Liver (tissue), 3 donors: ENCODE data around the gene CRYZL1.

Source experiments
- EGR1 ChIP-seq, 2 donors: IDR thresholded peaks; 2 replicates each; pipeline ENCODE4 v1.6.1; 2016 to 2018; ENCODE audit warnings: antibody characterized with exemption in 2 of 2, low read depth in 2 of 2
- FOXA1 ChIP-seq: IDR thresholded peaks from 2 replicates; pipeline ENCODE4 v1.6.1; 2016; ENCODE audit warnings: antibody characterized with exemption
- GABPA ChIP-seq, 2 donors: IDR thresholded peaks in 1 of 2; conservative IDR thresholded peaks in 1 of 2; 2 replicates each; pipeline ENCODE4 v1.6.1; 2016; ENCODE audit warnings: antibody characterized with exemption in 2 of 2, mild to moderate bottlenecking in 1 of 2, moderate library complexity in 1 of 2
- JUND ChIP-seq, 2 donors: IDR thresholded peaks; 2 replicates each; pipeline ENCODE4 v1.6.1; 2016; ENCODE audit warnings: antibody characterized with exemption in 2 of 2
- MAX ChIP-seq: IDR thresholded peaks from 2 replicates; pipeline ENCODE4 v1.6.1; 2016; ENCODE audit warnings: antibody characterized with exemption
- RXRA ChIP-seq, 2 donors: IDR thresholded peaks; 2 replicates each; pipeline ENCODE4 v1.6.1; 2017 to 2018; ENCODE audit warnings: antibody characterized with exemption in 2 of 2, mild to moderate bottlenecking in 1 of 2
- SP1 ChIP-seq: IDR thresholded peaks from 2 replicates; pipeline ENCODE4 v1.6.1; 2018; ENCODE audit warnings: antibody characterized with exemption, mild to moderate bottlenecking
- TAF1 ChIP-seq: conservative IDR thresholded peaks from 2 replicates; pipeline ENCODE4 v1.6.1; 2016; ENCODE audit warnings: antibody characterized with exemption, mild to moderate bottlenecking
- YY1 ChIP-seq: IDR thresholded peaks from 2 replicates; pipeline ENCODE4 v1.6.1; 2016; ENCODE audit warnings: antibody characterized with exemption, mild to moderate bottlenecking
- TF ChIP-seq, protein P1 (sequence below): fragments of 150-350 bp; IDR thresholded peaks from 2 replicates; pipeline ENCODE4 v1.5.1; 2017; ENCODE audit warnings: improper control_type of control experiment, low read depth, low read length; ENCODE audit not compliant: missing input control
- TF ChIP-seq, protein P2 (sequence below): IDR thresholded peaks from 2 replicates; pipeline ENCODE4 v1.6.1; 2016; ENCODE audit warnings: antibody characterized with exemption, mild to moderate bottlenecking
- TF ChIP-seq, protein P3 (sequence below): IDR thresholded peaks from 2 replicates; pipeline ENCODE4 v1.6.1; 2016; ENCODE audit warnings: antibody characterized with exemption
- donor health status: healthy.
- donor health status: healthy.

GRCh38 chr21:33682992-33683627 is 41.6 kb upstream of the CRYZL1 start:
- TF ChIP-seq, protein P1, sequence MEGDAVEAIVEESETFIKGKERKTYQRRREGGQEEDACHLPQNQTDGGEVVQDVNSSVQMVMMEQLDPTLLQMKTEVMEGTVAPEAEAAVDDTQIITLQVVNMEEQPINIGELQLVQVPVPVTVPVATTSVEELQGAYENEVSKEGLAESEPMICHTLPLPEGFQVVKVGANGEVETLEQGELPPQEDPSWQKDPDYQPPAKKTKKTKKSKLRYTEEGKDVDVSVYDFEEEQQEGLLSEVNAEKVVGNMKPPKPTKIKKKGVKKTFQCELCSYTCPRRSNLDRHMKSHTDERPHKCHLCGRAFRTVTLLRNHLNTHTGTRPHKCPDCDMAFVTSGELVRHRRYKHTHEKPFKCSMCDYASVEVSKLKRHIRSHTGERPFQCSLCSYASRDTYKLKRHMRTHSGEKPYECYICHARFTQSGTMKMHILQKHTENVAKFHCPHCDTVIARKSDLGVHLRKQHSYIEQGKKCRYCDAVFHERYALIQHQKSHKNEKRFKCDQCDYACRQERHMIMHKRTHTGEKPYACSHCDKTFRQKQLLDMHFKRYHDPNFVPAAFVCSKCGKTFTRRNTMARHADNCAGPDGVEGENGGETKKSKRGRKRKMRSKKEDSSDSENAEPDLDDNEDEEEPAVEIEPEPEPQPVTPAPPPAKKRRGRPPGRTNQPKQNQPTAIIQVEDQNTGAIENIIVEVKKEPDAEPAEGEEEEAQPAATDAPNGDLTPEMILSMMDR, result no peak
- no peak for TF ChIP-seq EGR1 (IDR thresholded peaks at IDR 0.05; ENCODE audit: low read depth in 2 of 2)
- no peak for TF ChIP-seq RXRA (IDR thresholded peaks at IDR 0.05)
- no peak for TF ChIP-seq TAF1
- no peak for TF ChIP-seq FOXA1
- TF ChIP-seq SP1, result no peak
- no peak for TF ChIP-seq GABPA (IDR thresholded peaks at IDR 0.05 in 1 of 2, conservative IDR thresholded peaks at IDR 0.05 in 1 of 2)
- no peak for TF ChIP-seq MAX
- TF ChIP-seq YY1, result no peak
- TF ChIP-seq JUND (IDR thresholded peaks at IDR 0.05), result no peak
- TF ChIP-seq, protein P2, sequence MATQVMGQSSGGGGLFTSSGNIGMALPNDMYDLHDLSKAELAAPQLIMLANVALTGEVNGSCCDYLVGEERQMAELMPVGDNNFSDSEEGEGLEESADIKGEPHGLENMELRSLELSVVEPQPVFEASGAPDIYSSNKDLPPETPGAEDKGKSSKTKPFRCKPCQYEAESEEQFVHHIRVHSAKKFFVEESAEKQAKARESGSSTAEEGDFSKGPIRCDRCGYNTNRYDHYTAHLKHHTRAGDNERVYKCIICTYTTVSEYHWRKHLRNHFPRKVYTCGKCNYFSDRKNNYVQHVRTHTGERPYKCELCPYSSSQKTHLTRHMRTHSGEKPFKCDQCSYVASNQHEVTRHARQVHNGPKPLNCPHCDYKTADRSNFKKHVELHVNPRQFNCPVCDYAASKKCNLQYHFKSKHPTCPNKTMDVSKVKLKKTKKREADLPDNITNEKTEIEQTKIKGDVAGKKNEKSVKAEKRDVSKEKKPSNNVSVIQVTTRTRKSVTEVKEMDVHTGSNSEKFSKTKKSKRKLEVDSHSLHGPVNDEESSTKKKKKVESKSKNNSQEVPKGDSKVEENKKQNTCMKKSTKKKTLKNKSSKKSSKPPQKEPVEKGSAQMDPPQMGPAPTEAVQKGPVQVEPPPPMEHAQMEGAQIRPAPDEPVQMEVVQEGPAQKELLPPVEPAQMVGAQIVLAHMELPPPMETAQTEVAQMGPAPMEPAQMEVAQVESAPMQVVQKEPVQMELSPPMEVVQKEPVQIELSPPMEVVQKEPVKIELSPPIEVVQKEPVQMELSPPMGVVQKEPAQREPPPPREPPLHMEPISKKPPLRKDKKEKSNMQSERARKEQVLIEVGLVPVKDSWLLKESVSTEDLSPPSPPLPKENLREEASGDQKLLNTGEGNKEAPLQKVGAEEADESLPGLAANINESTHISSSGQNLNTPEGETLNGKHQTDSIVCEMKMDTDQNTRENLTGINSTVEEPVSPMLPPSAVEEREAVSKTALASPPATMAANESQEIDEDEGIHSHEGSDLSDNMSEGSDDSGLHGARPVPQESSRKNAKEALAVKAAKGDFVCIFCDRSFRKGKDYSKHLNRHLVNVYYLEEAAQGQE, result no peak
- TF ChIP-seq, protein P3, sequence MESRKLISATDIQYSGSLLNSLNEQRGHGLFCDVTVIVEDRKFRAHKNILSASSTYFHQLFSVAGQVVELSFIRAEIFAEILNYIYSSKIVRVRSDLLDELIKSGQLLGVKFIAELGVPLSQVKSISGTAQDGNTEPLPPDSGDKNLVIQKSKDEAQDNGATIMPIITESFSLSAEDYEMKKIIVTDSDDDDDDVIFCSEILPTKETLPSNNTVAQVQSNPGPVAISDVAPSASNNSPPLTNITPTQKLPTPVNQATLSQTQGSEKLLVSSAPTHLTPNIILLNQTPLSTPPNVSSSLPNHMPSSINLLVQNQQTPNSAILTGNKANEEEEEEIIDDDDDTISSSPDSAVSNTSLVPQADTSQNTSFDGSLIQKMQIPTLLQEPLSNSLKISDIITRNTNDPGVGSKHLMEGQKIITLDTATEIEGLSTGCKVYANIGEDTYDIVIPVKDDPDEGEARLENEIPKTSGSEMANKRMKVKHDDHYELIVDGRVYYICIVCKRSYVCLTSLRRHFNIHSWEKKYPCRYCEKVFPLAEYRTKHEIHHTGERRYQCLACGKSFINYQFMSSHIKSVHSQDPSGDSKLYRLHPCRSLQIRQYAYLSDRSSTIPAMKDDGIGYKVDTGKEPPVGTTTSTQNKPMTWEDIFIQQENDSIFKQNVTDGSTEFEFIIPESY, result no peak
